A673 (cell line): ENCODE data around the gene GTPBP2.

ENCODE experiments used
- EZH2 ChIP-seq: fragments of 200-600 bp; sonication (generic); IDR thresholded peaks from 2 replicates; pipeline ENCODE4 v1.6.1; 2017; ENCODE audit warnings: borderline replicate concordance, low read depth, mild to moderate bottlenecking, mixed read lengths, antibody characterized with exemption, low read length; ENCODE audit not compliant: poor library complexity, severe bottlenecking
- TF ChIP-seq, protein P1 (sequence below): fragments of 300-800, 200-600 bp; sonication (generic); conservative IDR thresholded peaks from 2 replicates; pipeline ENCODE4 v1.5.1; 2017; ENCODE audit warnings: low read depth, mild to moderate bottlenecking, antibody characterized with exemption, low read length, moderate library complexity, mixed read lengths

DNA sequence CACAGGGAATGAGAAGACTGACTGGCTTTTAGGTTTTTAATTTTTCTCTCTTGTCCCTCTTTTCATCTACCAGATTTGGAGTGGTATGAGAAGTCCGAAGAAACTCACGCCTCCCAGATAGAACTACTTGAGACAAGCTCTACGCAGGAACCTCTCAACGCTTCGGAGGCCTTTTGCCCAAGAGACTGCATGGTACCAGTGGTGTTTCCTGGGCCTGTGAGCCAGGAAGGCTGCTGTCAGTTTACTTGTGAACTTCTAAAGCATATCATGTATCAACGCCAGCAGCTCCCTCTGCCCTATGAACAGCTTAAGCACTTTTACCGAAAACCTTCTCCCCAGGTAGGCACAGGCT, 7.2 kb upstream of the GTPBP2 start:
- TF ChIP-seq, protein P1, sequence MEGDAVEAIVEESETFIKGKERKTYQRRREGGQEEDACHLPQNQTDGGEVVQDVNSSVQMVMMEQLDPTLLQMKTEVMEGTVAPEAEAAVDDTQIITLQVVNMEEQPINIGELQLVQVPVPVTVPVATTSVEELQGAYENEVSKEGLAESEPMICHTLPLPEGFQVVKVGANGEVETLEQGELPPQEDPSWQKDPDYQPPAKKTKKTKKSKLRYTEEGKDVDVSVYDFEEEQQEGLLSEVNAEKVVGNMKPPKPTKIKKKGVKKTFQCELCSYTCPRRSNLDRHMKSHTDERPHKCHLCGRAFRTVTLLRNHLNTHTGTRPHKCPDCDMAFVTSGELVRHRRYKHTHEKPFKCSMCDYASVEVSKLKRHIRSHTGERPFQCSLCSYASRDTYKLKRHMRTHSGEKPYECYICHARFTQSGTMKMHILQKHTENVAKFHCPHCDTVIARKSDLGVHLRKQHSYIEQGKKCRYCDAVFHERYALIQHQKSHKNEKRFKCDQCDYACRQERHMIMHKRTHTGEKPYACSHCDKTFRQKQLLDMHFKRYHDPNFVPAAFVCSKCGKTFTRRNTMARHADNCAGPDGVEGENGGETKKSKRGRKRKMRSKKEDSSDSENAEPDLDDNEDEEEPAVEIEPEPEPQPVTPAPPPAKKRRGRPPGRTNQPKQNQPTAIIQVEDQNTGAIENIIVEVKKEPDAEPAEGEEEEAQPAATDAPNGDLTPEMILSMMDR, result no peak
- no peak for TF ChIP-seq EZH2
